ENCODE measurements around the gene TMCO1.
"Not testable (repeated sequence)": the region's sequence is repeated elsewhere in the genome, so short reads cannot be mapped to it uniquely, and the experiment has no call there.

Gene TMCO1

DNA sequence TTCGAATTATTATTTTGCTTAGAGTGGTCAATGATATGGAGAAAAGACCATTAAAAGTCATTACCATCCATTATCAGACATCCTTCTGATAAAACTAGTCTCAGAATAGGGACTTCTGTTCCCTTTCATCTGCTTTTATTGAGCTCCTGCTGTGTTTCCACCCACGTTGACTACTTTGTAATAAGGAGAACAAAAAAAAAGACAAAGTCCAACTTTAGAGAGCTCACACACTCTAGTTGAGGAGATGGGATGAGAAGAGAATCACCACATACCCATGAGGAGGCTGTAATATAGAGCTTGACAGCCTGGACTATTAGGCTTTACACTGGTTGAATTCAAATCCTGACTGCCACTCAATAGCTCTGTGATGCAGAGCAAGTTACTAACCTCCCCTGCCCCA is 42.5 kb downstream of the TMCO1 start:
- in situ Hi-C loops (cut with HindIII; ENCODE audit: low sequenced_read_pairs) = no loop called here

DNA sequence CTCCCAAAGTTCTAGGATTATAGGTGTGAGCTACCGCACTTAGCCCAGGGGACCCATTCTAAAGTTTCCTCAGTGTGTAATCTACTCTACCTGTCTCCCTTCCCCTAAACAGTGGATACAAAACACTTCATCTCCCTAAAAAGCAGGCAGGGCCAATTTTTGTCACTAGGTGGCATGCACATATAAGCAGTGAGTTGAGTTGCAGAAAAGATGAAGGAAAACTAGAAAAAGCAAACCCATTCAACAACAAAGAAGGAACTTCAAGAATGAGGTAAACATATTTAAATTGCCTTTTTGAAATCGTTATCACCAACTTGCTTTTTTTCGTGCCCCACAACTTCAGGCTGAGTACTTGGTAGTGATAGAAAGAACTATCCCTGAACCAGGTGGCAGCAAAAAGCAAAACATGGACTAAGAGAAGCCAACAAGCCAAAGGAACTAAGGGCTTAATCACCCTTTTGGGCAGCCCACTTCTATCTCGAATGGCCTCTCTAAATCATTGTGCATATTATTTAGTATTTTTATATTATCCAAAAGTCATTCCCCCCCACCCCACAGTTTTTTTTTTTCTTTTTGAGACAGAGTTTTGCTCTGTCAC is 50.7 kb downstream of the TMCO1 start:
- H3K4me3 ChIP-seq (ENCODE audit: low read depth, low read length) = no peak overlapping the region
- TF ChIP-seq, protein P1, sequence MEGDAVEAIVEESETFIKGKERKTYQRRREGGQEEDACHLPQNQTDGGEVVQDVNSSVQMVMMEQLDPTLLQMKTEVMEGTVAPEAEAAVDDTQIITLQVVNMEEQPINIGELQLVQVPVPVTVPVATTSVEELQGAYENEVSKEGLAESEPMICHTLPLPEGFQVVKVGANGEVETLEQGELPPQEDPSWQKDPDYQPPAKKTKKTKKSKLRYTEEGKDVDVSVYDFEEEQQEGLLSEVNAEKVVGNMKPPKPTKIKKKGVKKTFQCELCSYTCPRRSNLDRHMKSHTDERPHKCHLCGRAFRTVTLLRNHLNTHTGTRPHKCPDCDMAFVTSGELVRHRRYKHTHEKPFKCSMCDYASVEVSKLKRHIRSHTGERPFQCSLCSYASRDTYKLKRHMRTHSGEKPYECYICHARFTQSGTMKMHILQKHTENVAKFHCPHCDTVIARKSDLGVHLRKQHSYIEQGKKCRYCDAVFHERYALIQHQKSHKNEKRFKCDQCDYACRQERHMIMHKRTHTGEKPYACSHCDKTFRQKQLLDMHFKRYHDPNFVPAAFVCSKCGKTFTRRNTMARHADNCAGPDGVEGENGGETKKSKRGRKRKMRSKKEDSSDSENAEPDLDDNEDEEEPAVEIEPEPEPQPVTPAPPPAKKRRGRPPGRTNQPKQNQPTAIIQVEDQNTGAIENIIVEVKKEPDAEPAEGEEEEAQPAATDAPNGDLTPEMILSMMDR (IDR thresholded peaks at IDR 0.05; ENCODE audit: low read depth, low read length, missing control alignments) = peak; percentile 84
- DNase-seq (ENCODE audit: low read depth) = peak; percentile 53
- in situ Hi-C loops (cut with HindIII; ENCODE audit: low sequenced_read_pairs) = loop anchor here (10.0 to 25.0 kb wide), 2 partner anchors 207 to 769 kb away; no protein-coding TSS in a partner anchor

More for the DNA sequence above, 42.5 kb downstream of the TMCO1 start:
- TF ChIP-seq, protein P1 (IDR thresholded peaks at IDR 0.05; ENCODE audit: low read depth, low read length, missing control alignments) = no peak
- DNase-seq (ENCODE audit: low read depth) = no peak
- no peak overlapping the region for H3K4me3 ChIP-seq (ENCODE audit: low read depth, low read length)

- not testable (repeated sequence) for DNase-seq (ENCODE audit: low read depth); H3K4me3 ChIP-seq (ENCODE audit: low read depth, low read length)
- in situ Hi-C loops (cut with HindIII; ENCODE audit: low sequenced_read_pairs) = loop anchor here (10.0 to 25.0 kb wide), 2 partner anchors 208 to 771 kb away; no protein-coding TSS in a partner anchor
Observed at GRCh38 chr1:165716265-165717051, 52.2 kb downstream of the TMCO1 start.

GRCh38 chr1:165712764-165713163 is 55.9 kb downstream of the TMCO1 start:
- TF ChIP-seq, protein P1 (IDR thresholded peaks at IDR 0.05; ENCODE audit: low read depth, low read length, missing control alignments) = no peak
- DNase-seq (ENCODE audit: low read depth) = no peak
- no peak overlapping the region for H3K4me3 ChIP-seq (ENCODE audit: low read depth, low read length)
- in situ Hi-C loops (cut with HindIII; ENCODE audit: low sequenced_read_pairs) = loop anchor here (10.0 to 25.0 kb wide), 2 partner anchors 212 to 775 kb away; no protein-coding TSS in a partner anchor

DNA sequence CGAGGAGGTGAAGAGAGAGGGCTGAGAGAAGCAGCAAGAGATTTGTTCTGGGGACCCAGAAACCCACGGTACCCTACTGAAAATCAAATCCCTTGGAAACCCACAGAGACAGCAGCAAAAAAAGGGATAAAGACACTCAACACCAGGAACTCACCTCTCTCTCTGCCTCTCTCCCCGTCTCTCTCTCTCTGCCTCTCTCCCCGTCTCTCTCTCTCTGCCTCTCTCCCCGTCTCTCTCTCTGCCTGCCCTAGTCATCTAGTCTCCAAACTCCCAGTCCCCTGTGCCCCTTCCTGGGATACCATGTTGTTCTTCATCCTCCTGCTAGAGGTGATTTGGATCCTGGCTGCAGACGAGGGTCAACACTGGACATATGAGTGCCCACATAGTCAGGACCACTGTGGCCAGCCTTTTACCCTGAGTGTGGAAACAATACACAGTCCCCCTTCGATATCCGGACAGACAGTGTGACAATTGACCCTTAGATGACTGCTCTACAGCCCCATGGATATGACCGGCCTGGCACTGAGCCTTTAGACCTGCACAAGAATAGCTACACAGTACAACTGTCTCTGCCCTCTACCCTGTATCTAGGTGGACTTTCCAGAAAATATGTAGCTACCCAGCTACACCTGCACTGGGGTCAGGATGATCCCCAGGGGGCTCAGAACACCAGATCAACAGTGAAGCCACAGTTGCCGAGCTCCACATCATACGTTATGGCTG is 60.5 kb downstream of the TMCO1 start:
- TF ChIP-seq, protein P1 (IDR thresholded peaks at IDR 0.05; ENCODE audit: low read depth, low read length, missing control alignments) = no peak
- no peak for DNase-seq (ENCODE audit: low read depth)
- in situ Hi-C loops (cut with HindIII; ENCODE audit: low sequenced_read_pairs) = loop anchor here (25.0 kb wide), 1 partner anchor 779 kb away; no protein-coding TSS in a partner anchor
- no peak overlapping the region for H3K4me3 ChIP-seq (ENCODE audit: low read depth, low read length)

- in situ Hi-C loops (cut with HindIII; ENCODE audit: low sequenced_read_pairs) = loop anchor here (25.0 kb wide), 1 partner anchor 784 kb away; no protein-coding TSS in a partner anchor
- no peak for DNase-seq (ENCODE audit: low read depth)
- no peak overlapping the region for H3K4me3 ChIP-seq (ENCODE audit: low read depth, low read length)
- TF ChIP-seq, protein P1 (IDR thresholded peaks at IDR 0.05; ENCODE audit: low read depth, low read length, missing control alignments) = no peak
Observed at GRCh38 chr1:165703648-165704047, 65.0 kb downstream of the TMCO1 start.

DNA sequence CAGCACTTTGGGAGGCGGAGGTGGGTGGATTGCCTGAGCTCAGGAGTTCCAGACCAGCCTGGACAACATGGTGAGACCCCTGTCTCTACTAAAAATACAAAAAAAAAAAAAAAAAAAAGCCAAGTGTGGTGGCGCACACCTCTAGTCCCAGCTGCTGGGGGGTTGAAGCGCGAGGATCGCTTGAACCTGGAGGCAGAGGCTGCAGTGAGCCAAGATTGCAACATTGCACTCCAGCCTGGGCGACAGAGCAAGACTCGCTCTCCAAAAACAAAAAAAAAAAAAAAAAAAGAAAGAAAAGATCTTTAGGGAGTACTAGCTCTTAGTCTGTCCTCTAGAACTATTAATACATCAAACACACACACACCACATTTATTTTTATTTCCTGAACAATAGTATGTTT is 66.7 kb downstream of the TMCO1 start:
- H3K4me3 ChIP-seq (ENCODE audit: low read depth, low read length); DNase-seq (ENCODE audit: low read depth): not testable (repeated sequence)
- in situ Hi-C loops (cut with HindIII; ENCODE audit: low sequenced_read_pairs) = loop anchor here (25.0 kb wide), 1 partner anchor 785 kb away; no protein-coding TSS in a partner anchor
